Kidney (tissue), 14 donors: ENCODE measurements around the gene C11orf91. TPM values are rescaled to one million over a fixed set of nuclear protein-coding genes. Genes with fewer than 3 reads are reported as not detected.
"Not testable (repeated sequence)": the region's sequence is repeated elsewhere in the genome, so short reads cannot be mapped to it uniquely, and the experiment has no call there.

Experiments used
- DNase-seq, 5 donors: peaks; one replicate each; pipeline ENCODE4 v3.0.0-alpha.2; 2013 to 2020
- FAIRE-seq: peaks from 2 replicates; lab custom pipeline; 2012; peaks lifted over from hg19 to GRCh38; lab: Jason Lieb, UNC
- H3K27ac ChIP-seq, 2 donors: one replicate each; pipeline ENCODE4 v1.7.0; 2013; ENCODE audit warnings: low read depth in 2 of 2, low read length in 2 of 2, inconsistent platforms in 1 of 2
- H3K27me3 ChIP-seq: one replicate; pipeline ENCODE4 v1.7.1; 2013; ENCODE audit warnings: low read length, inconsistent platforms; ENCODE audit not compliant: control insufficient read depth, insufficient read depth
- H3K36me3 ChIP-seq, 3 donors: one replicate each; pipeline versions ENCODE4 v1.7.0 to v1.7.1; 2013; ENCODE audit warnings: low read length in 3 of 3, control low read depth in 1 of 3, inconsistent platforms in 1 of 3; ENCODE audit not compliant: insufficient read depth in 3 of 3, control insufficient read depth in 2 of 3
- H3K4me1 ChIP-seq, 3 donors: one replicate each; pipeline versions ENCODE4 v1.7.0 to v1.7.1; 2013; ENCODE audit warnings: low read length in 3 of 3, inconsistent platforms in 1 of 3, low read depth in 1 of 3; ENCODE audit not compliant: control insufficient read depth in 2 of 3, insufficient read depth in 2 of 3
- H3K4me3 ChIP-seq, 3 donors: one replicate each; pipeline versions ENCODE4 v1.7.0 to v1.8.1; 2013; ENCODE audit warnings: low read length in 3 of 3, control low read depth in 1 of 3, inconsistent platforms in 1 of 3
- H3K9ac ChIP-seq, 3 donors: one replicate each; pipeline versions ENCODE4 v1.7.0 to v1.7.1; 2013; ENCODE audit warnings: low read length in 3 of 3, control low read depth in 1 of 3, inconsistent platforms in 1 of 3
- H3K9me3 ChIP-seq, 3 donors: one replicate each; pipeline versions ENCODE4 v1.7.0 to v1.7.1; 2013; ENCODE audit warnings: low read length in 3 of 3, control low read depth in 1 of 3, inconsistent platforms in 1 of 3; ENCODE audit not compliant: control insufficient read depth in 2 of 3, insufficient read depth in 1 of 3
- CTCF ChIP-seq: IDR thresholded peaks from 3 replicates; pipeline ENCODE4 v1.5.1; 2012; ENCODE audit warnings: mild to moderate bottlenecking, moderate library complexity, borderline replicate concordance; ENCODE audit not compliant: insufficient read depth; ENCODE audit errors: extremely low read depth
- intact Hi-C: fragments of 100-400 bp; cut with DNase I; formaldehyde crosslinking; loops from one replicate; pipeline ENCODE4 v1.11.1; 2022
- polyA plus RNA-seq: library from polyadenylated mRNA; stranded (reverse); fragments of 350-450 nt; fragmentation: Illumina TruSeq; extraction: RNeasy Lipid Tissue Mini Kit (QIAGEN cat#74804); gene quantifications from one replicate; pipeline ENCODE4 v1.2.3, GENCODE V29; 2014; ENCODE audit warnings: low read depth, low replicate concordance; ENCODE audit not compliant: insufficient read depth
- total RNA-seq: library from RNA; stranded (reverse); fragmentation: NEBNext Ultra II Directional; extraction: Animal tissue kit (Norgen Biotek cat#: 25700); gene quantifications from one replicate; pipeline ENCODE4 v1.2.1, GENCODE V29; 2021
- donor health status: control.
- donor health status: control.
- donor health status: control.
- donor health status: control.
- donor health status: control.
- donor health status: DM: yes; HTN: yes; CAD: no.
- donor health status: Normal renal cell carcinoma (clear cell type).

Gene C11orf91
- total and polyA plus RNA-seq, 2 donors from 2014 or later: not detected

DNA sequence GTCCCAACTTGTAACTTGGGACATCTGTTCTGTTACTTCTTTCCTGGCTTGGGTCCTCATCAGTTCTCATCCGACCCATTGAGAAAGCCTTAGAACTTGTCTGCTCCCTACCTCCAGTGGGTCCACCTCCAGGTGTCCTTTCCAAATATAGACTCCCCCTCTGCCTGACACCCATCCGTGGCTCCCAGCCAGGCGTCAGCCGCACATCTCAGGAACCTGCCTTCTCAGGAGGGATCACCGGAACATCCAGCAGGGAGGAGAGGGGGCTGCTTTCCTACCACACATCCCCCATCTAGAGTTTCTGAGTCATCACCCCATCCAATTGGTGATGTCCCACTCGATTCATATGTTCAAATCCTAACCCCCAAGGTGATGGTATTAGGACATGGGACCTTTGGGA lies 36.5 kb downstream of the C11orf91 start:
- no peak overlapping the region for H3K4me3 ChIP-seq
- TF ChIP-seq CTCF: no peak
- no peak overlapping the region for H3K27ac ChIP-seq
- no peaks in the 10 kb centered on the region for H3K27me3 ChIP-seq
- no peaks in the 10 kb centered on the region for H3K9me3 ChIP-seq
- H3K36me3 ChIP-seq: no peaks in the 10 kb centered on the region
- H3K9ac ChIP-seq: no peak overlapping the region
- DNase-seq (no peak), FAIRE-seq (no peak)
- no peaks in the 10 kb centered on the region for H3K4me1 ChIP-seq
- intact Hi-C loops: no loop called here

- Histone ChIP-seq H3K27me3 (no peaks in the 10 kb centered on the region), H3K4me3 (no peak overlapping the region), H3K4me1 (no peaks in the 10 kb centered on the region), H3K27ac (no peak overlapping the region), H3K9ac (no peak overlapping the region), H3K36me3 (no peaks in the 10 kb centered on the region), H3K9me3 (no peaks in the 10 kb centered on the region)
- FAIRE-seq (no peak), DNase-seq (no peak)
- TF ChIP-seq CTCF: no peak
- intact Hi-C loops: no loop called here
Observed at GRCh38 chr11:33663121-33663520, 37.5 kb downstream of the C11orf91 start.

- H3K9ac ChIP-seq, H3K27ac ChIP-seq, FAIRE-seq, H3K4me3 ChIP-seq, DNase-seq, H3K27me3 ChIP-seq, intact Hi-C loops, H3K9me3 ChIP-seq, H3K36me3 ChIP-seq, H3K4me1 ChIP-seq: not testable (repeated sequence)
Observed at GRCh38 chr11:33661526-33661925, 39.1 kb downstream of the C11orf91 start.

DNA sequence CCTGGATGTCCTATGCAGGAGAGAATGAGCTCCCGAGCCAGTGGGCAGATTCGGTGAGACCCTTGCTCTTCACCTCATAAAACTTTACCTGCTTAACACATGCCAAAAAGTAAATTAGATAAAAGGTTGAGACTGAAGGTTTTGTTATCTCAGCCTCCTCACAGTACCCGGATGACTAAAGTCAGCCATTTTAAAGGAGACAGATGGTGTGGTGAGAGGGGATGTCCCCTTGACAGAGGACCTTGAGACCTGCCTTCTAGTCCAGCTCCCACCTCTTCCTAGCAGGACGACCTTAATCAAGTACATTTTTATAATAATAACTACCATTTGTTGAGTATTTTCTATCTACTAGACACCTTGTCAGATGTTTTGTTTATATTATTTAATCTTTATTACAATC lies 39.7 kb downstream of the C11orf91 start:
- DNase-seq: no peak
- intact Hi-C loops: no loop called here

More for the DNA sequence above, 39.7 kb downstream of the C11orf91 start:
- Histone ChIP-seq H3K4me3 (no peak overlapping the region), H3K27ac (no peak overlapping the region), H3K36me3 (no peaks in the 10 kb centered on the region), H3K27me3 (no peaks in the 10 kb centered on the region), H3K9me3 (no peaks in the 10 kb centered on the region), H3K9ac (no peak overlapping the region), H3K4me1 (peaks cover 0 to 3% (median 0%) of the 10 kb centered on the region in 3 donors)
- FAIRE-seq: no peak
- no peak for TF ChIP-seq CTCF
